ENCODE measurements around the gene TMPRSS3. TPM values are rescaled to one million over a fixed set of nuclear protein-coding genes. Genes with fewer than 3 reads are reported as not detected.

Gene TMPRSS3
- total RNA-seq: 10 to 100 TPM in 1 of 3 donors, 1 to 10 TPM in 1, not detected in 1; 9.2 to 27.2 TPM

GRCh38 chr21:42395905-42396651 lies at the start of gene TMPRSS3:
TSS of gene TMPRSS3 (minus strand) at chr21:42396052. CDS start at chr21:42395417, 635 bp downstream.
- Histone ChIP-seq H3K36me3 (no peaks in the 10 kb centered on the region), H3K4me3 (peak within 1 kb of the TSS in 2 of 3 donors; percentile 19 to 40), H3K27ac (peak within 1 kb of the TSS; percentile 89 to 91), H3K9me3 (no peaks in the 10 kb centered on the region), H3K27me3 (no peaks in the 10 kb centered on the region), H3K4me1 (no peaks in the 10 kb centered on the region)
- TF ChIP-seq POLR2A (IDR thresholded peaks at IDR 0.05) (no peak), POLR2AphosphoS5 (IDR thresholded peaks at IDR 0.05) (peak in 1 of 3 donors; percentile 65)
- TF ChIP-seq, protein P1, sequence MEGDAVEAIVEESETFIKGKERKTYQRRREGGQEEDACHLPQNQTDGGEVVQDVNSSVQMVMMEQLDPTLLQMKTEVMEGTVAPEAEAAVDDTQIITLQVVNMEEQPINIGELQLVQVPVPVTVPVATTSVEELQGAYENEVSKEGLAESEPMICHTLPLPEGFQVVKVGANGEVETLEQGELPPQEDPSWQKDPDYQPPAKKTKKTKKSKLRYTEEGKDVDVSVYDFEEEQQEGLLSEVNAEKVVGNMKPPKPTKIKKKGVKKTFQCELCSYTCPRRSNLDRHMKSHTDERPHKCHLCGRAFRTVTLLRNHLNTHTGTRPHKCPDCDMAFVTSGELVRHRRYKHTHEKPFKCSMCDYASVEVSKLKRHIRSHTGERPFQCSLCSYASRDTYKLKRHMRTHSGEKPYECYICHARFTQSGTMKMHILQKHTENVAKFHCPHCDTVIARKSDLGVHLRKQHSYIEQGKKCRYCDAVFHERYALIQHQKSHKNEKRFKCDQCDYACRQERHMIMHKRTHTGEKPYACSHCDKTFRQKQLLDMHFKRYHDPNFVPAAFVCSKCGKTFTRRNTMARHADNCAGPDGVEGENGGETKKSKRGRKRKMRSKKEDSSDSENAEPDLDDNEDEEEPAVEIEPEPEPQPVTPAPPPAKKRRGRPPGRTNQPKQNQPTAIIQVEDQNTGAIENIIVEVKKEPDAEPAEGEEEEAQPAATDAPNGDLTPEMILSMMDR (IDR thresholded peaks at IDR 0.05): no peak
- peak; percentile 78 to 89 for DNase-seq (ENCODE audit: low spot score in 2 of 2)
- intact Hi-C loops (cut with DNase I; ENCODE audit: low total_unique reads): no loop called here

GRCh38 chr21:42445311-42445710 lies 49.5 kb upstream of the TMPRSS3 start:
- no peaks in the 10 kb centered on the region for H3K4me1 ChIP-seq
- H3K27me3 ChIP-seq: no peaks in the 10 kb centered on the region
- H3K36me3 ChIP-seq: no peaks in the 10 kb centered on the region
- no peak overlapping the region for H3K4me3 ChIP-seq
- no peak for TF ChIP-seq POLR2A (IDR thresholded peaks at IDR 0.05)
- TF ChIP-seq, protein P1 (IDR thresholded peaks at IDR 0.05): no peak
- TF ChIP-seq POLR2AphosphoS5 (IDR thresholded peaks at IDR 0.05): no peak
- H3K27ac ChIP-seq: no peak overlapping the region
- no peaks in the 10 kb centered on the region for H3K9me3 ChIP-seq
- no peak for DNase-seq (ENCODE audit: low spot score in 2 of 2)
- intact Hi-C loops (cut with DNase I; ENCODE audit: low total_unique reads): no loop called here

DNA sequence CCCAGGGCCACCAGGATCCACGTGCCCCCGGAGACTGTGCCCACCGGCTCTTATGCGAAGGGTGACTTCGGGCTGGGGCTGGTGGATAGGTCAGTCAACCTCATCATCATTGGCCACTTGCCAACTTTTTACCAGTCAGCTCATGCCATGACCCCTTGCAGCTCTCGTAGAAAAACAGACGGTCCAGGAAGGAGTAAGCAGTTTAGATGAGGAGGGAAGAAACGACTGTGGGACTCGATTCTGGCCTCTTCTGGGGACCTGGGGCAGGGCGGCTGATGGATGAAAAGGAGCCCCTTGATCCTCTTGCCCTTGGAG lies 48.9 kb upstream of the TMPRSS3 start:
- Histone ChIP-seq H3K27me3 (no peaks in the 10 kb centered on the region), H3K4me1 (no peaks in the 10 kb centered on the region), H3K36me3 (no peaks in the 10 kb centered on the region), H3K9me3 (no peaks in the 10 kb centered on the region), H3K27ac (no peak overlapping the region), H3K4me3 (no peak overlapping the region)
- TF ChIP-seq, protein P1 (IDR thresholded peaks at IDR 0.05): no peak
- no peak for TF ChIP-seq POLR2AphosphoS5 (IDR thresholded peaks at IDR 0.05)
- no peak for TF ChIP-seq POLR2A (IDR thresholded peaks at IDR 0.05)
- intact Hi-C loops (cut with DNase I; ENCODE audit: low total_unique reads): no loop called here
- no peak for DNase-seq (ENCODE audit: low spot score in 2 of 2)

DNA sequence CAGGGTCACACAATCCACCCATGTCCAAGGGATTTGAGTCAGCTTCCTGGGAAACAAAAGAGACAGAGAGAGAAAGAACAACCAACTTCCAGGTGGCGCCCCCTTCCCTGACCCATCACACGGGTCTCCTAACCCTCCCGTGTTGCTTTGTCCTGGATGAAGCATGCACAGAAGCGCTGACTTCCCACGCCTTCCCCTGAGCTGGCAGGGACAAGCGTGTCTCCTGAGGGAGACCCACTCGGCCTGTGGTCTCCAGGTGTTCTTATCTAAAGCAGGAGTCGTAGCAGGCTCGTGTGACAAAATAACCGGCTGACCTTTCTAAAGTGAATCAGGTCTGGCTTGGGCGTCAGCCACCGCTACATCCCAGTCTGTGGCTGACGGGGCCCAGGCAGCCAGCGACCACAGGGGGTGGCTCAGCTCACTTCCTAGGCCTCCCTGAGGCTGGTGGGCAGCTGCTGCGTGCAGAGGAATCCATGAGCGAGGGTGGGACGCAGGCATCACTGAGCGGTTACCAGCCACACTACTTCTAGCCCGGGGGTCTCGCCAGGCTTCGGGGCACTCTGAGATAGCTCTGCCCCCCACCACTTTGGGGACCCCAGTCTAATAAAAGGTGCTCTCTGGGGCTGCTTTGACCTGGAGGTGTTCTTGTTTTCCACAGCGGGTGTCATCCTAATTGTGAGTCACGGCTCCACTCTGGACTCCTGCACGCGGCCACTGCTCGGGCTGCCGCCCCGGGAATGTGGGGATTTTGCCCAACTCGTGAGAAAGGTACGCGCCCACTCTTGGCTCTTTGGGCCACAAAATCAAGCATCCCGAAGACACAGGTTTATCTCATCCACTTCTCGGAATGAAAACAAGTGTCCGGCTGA lies 48.3 kb upstream of the TMPRSS3 start:
- no peak for DNase-seq (ENCODE audit: low spot score in 2 of 2)
- no peak overlapping the region for H3K27ac ChIP-seq
- H3K27me3 ChIP-seq: no peaks in the 10 kb centered on the region
- H3K4me3 ChIP-seq: no peak overlapping the region
- H3K4me1 ChIP-seq: no peaks in the 10 kb centered on the region
- no peaks in the 10 kb centered on the region for H3K9me3 ChIP-seq
- TF ChIP-seq, protein P1 (IDR thresholded peaks at IDR 0.05): no peak
- TF ChIP-seq POLR2AphosphoS5 (IDR thresholded peaks at IDR 0.05) (no peak), POLR2A (IDR thresholded peaks at IDR 0.05) (no peak)
- intact Hi-C loops (cut with DNase I; ENCODE audit: low total_unique reads): no loop called here
- H3K36me3 ChIP-seq: no peaks in the 10 kb centered on the region
